WTC11 (cell line): ENCODE results near the gene AVPR1B. TPM values are rescaled to one million over a fixed set of nuclear protein-coding genes. Genes with fewer than 3 reads are reported as not detected.

Experiments
- ATAC-seq: fragments of 200-7000 bp; cut with Tn5 transposase; 2 replicates; pipeline ENCODE4 v1.10.0; 2021; ENCODE audit warnings: mild to moderate bottlenecking, moderate library complexity
- CTCF ChIA-PET: fragments of 300-600 bp; sonication (Branson Sonifier 250); formaldehyde crosslinking; loops from one replicate; lab custom pipeline; 2021; ENCODE audit warnings: antibody characterized with exemption; lab: Charles Lee
- POLR2A ChIA-PET: fragments of 350-600 bp; sonication (Branson Sonifier 250); formaldehyde crosslinking; loops from one replicate; lab custom pipeline; 2021; ENCODE audit warnings: antibody characterized with exemption; lab: Charles Lee
- DNase-seq: peaks from one replicate; pipeline ENCODE4 v3.0.0; 2021; ENCODE audit warnings: low spot score
- H3K27ac Mint-ChIP-seq: 2 replicates; pipeline ENCODE4 v1.8.0; 2021; ENCODE audit warnings: mixed read lengths
- H3K27me3 Mint-ChIP-seq: 2 replicates; pipeline ENCODE4 v1.8.0; 2021; ENCODE audit warnings: low read depth, mild to moderate bottlenecking, moderate library complexity, mixed read lengths
- H3K36me3 Mint-ChIP-seq: 2 replicates; pipeline ENCODE4 v1.8.0; 2021; ENCODE audit warnings: mixed read lengths
- H3K4me1 Mint-ChIP-seq: 2 replicates; pipeline ENCODE4 v1.8.0; 2022; ENCODE audit warnings: mixed read lengths
- H3K4me3 Mint-ChIP-seq: 2 replicates; pipeline ENCODE4 v1.8.0; 2021; ENCODE audit warnings: mild to moderate bottlenecking, moderate library complexity, mixed read lengths
- H3K9me3 Mint-ChIP-seq: 2 replicates; pipeline ENCODE4 v1.8.0; 2021; ENCODE audit warnings: mixed read lengths
- AR ChIP-seq: fragments of 250-450 bp; sonication (Bioruptor Pico); IDR thresholded peaks from 2 replicates; pipeline ENCODE4 v1.9.0; 2021; ENCODE audit warnings: mild to moderate bottlenecking
- ARID4B ChIP-seq: sonication (generic); formaldehyde crosslinking; IDR thresholded peaks from 2 replicates; pipeline ENCODE4 v1.8.0; 2023; ENCODE audit warnings: missing genetic modification reagents, mild to moderate bottlenecking, borderline replicate concordance
- ATF6 ChIP-seq: sonication (generic); formaldehyde crosslinking; IDR thresholded peaks from 2 replicates; pipeline ENCODE4 v1.8.1; 2023; ENCODE audit warnings: mild to moderate bottlenecking, missing genetic modification reagents
- CDX4 ChIP-seq: fragments of 250-450 bp; sonication (Bioruptor Pico); IDR thresholded peaks from 2 replicates; pipeline ENCODE4 v1.9.0; 2021; ENCODE audit warnings: moderate library complexity, mild to moderate bottlenecking, inconsistent platforms, borderline replicate concordance
- CREB1 ChIP-seq: sonication (generic); formaldehyde crosslinking; IDR thresholded peaks from 2 replicates; pipeline ENCODE4 v1.8.0; 2023; ENCODE audit warnings: mild to moderate bottlenecking, missing genetic modification reagents
- CREM ChIP-seq: sonication (generic); formaldehyde crosslinking; IDR thresholded peaks from 2 replicates; pipeline ENCODE4 v1.8.1; 2022; ENCODE audit warnings: mild to moderate bottlenecking, missing genetic modification reagents, moderate library complexity
- CTCF ChIP-seq: fragments of 200-600 bp; IDR thresholded peaks from 2 replicates; pipeline ENCODE4 v1.8.0; 2022; ENCODE audit warnings: antibody characterized with exemption
- ELF4 ChIP-seq: sonication (generic); formaldehyde crosslinking; IDR thresholded peaks from 2 replicates; pipeline ENCODE4 v1.8.1; 2022; ENCODE audit warnings: low read depth, mild to moderate bottlenecking, moderate library complexity, missing genetic modification reagents
- ETV6 ChIP-seq: sonication (generic); formaldehyde crosslinking; IDR thresholded peaks from 2 replicates; pipeline ENCODE4 v1.8.1; 2022; ENCODE audit warnings: mild to moderate bottlenecking, missing genetic modification reagents
- FOXJ3 ChIP-seq: sonication (generic); formaldehyde crosslinking; IDR thresholded peaks from 2 replicates; pipeline ENCODE4 v1.9.0; 2021; ENCODE audit warnings: missing genetic modification reagents, mild to moderate bottlenecking, borderline replicate concordance
- FOXK1 ChIP-seq: sonication (generic); formaldehyde crosslinking; IDR thresholded peaks from 2 replicates; pipeline ENCODE4 v1.8.0; 2022; ENCODE audit warnings: mild to moderate bottlenecking, moderate library complexity, missing genetic modification reagents
- MYBL2 ChIP-seq: sonication (generic); formaldehyde crosslinking; IDR thresholded peaks from 2 replicates; pipeline ENCODE4 v1.8.1; 2023; ENCODE audit warnings: mild to moderate bottlenecking, moderate library complexity, missing genetic modification reagents
- USF2 ChIP-seq: sonication (generic); formaldehyde crosslinking; IDR thresholded peaks from 2 replicates; pipeline ENCODE4 v1.8.1; 2023; ENCODE audit warnings: mild to moderate bottlenecking, missing genetic modification reagents, moderate library complexity
- ZNF138 ChIP-seq: sonication (generic); formaldehyde crosslinking; conservative IDR thresholded peaks from 2 replicates; pipeline ENCODE4 v1.8.1; 2022; ENCODE audit warnings: mild to moderate bottlenecking, moderate library complexity, missing genetic modification reagents
- ZNF396 ChIP-seq: fragments of 250-450 bp; sonication (Bioruptor Pico); IDR thresholded peaks from 2 replicates; pipeline ENCODE4 v1.8.0; 2021; ENCODE audit warnings: mild to moderate bottlenecking, moderate library complexity, borderline replicate concordance
- ZNF423 ChIP-seq: fragments of 250-450 bp; sonication (Bioruptor Pico); IDR thresholded peaks from 2 replicates; pipeline ENCODE4 v2.1.2; 2022; ENCODE audit warnings: mild to moderate bottlenecking, moderate library complexity
- ZNF425 ChIP-seq: fragments of 250-450 bp; sonication (Bioruptor Pico); conservative IDR thresholded peaks from 2 replicates; pipeline ENCODE4 v1.9.0; 2021; ENCODE audit warnings: mild to moderate bottlenecking
- ZNF671 ChIP-seq: fragments of 250-450 bp; sonication (Bioruptor Pico); IDR thresholded peaks from 2 replicates; pipeline ENCODE4 v1.8.0; 2021; ENCODE audit warnings: mild to moderate bottlenecking
- total RNA-seq: library from RNA; stranded (reverse); gene quantifications from 3 replicates; pipeline ENCODE4 v1.2.3, GENCODE V29; 2021

Gene AVPR1B
- total RNA-seq, 1 experiment from 2014 or later, result 0.68 TPM

GRCh38 chr1:206079135-206079534 is 38.1 kb downstream of the AVPR1B start:
- DNase-seq, result no peak
- peaks cover 32% of the 10 kb centered on the region for H3K4me1 Mint-ChIP-seq
- no peak overlapping the region for H3K4me3 Mint-ChIP-seq
- no peaks in the 10 kb centered on the region; the same call in 1 of the 2 replicates for H3K27me3 Mint-ChIP-seq
- no peaks in the 10 kb centered on the region for H3K36me3 Mint-ChIP-seq
- POLR2A ChIA-PET, result no interaction called here
- H3K9me3 Mint-ChIP-seq, result no peaks in the 10 kb centered on the region
- no peak for ATAC-seq
- CTCF ChIA-PET, result no interaction called here
- no peak for TF ChIP-seq CTCF
- TF ChIP-seq ATF6, result no peak
- no peak for TF ChIP-seq AR (CRISPR knock-in tag)
- TF ChIP-seq ZNF425 (CRISPR knock-in tag), result no peak
- TF ChIP-seq FOXJ3 (CRISPR knock-in tag), result no peak
- no peak overlapping the region for H3K27ac Mint-ChIP-seq

- Mint-ChIP-seq H3K9me3 (no peaks in the 10 kb centered on the region), H3K27ac (peak overlapping the region; percentile 51), H3K36me3 (no peaks in the 10 kb centered on the region), H3K4me1 (peaks cover 32% of the 10 kb centered on the region), H3K4me3 (no peak overlapping the region), H3K27me3 (no peaks in the 10 kb centered on the region; the same call in 1 of the 2 replicates)
- CTCF ChIA-PET, result interaction anchor here (0.9 to 1.5 kb wide), 4 partner anchors 32 to 99 kb away, joined by 3 to 5 read pairs (median 4); no protein-coding TSS in a partner anchor
- POLR2A ChIA-PET, result no interaction called here
- ATAC-seq, result peak; percentile 44
- DNase-seq, result no peak
- TF ChIP-seq ZNF138 (CRISPR knock-in tag) (no peak), FOXJ3 (CRISPR knock-in tag) (no peak), ZNF671 (no peak), CDX4 (no peak), USF2 (CRISPR knock-in tag) (no peak), CREM (no peak), ZNF423 (CRISPR knock-in tag) (no peak), ETV6 (CRISPR knock-in tag) (no peak), MYBL2 (CRISPR knock-in tag) (no peak), ARID4B (CRISPR knock-in tag) (no peak), CREB1 (CRISPR knock-in tag) (no peak), ELF4 (CRISPR knock-in tag) (no peak), ZNF396 (CRISPR knock-in tag) (no peak), FOXK1 (CRISPR knock-in tag) (no peak)
Measured at GRCh38 chr1:206075786-206076755, 41.1 kb downstream of the AVPR1B start.
